ACC112 (cell line): Measurements from ENCODE around the gene RFPL2.
"Not testable (repeated sequence)": the region's sequence is repeated elsewhere in the genome, so short reads cannot be mapped to it uniquely, and the experiment has no call there.

Source experiments
- H2AFZ ChIP-seq: fragments of 200-600 bp; sonication (generic); one replicate; pipeline ENCODE4 v1.6.0; 2017; ENCODE audit warnings: antibody characterized with exemption, low read length; ENCODE audit not compliant: unreplicated experiment
- H3K27ac ChIP-seq: fragments of 200-600 bp; sonication (generic); 2 replicates; pipeline ENCODE4 v1.5.1; 2014; ENCODE audit warnings: low read depth, mild to moderate bottlenecking, antibody characterized with exemption, low read length, moderate library complexity
- H3K27me3 ChIP-seq: fragments of 200-600 bp; sonication (generic); 2 replicates; pipeline ENCODE4 v1.6.1; 2014; ENCODE audit warnings: mild to moderate bottlenecking, antibody characterized with exemption, low read length, moderate library complexity, mixed read lengths; ENCODE audit not compliant: insufficient read depth
- H3K36me3 ChIP-seq: fragments of 200-600 bp; sonication (generic); 2 replicates; pipeline ENCODE4 v1.6.1; 2016; ENCODE audit warnings: mild to moderate bottlenecking, antibody characterized with exemption, low read length, moderate library complexity, mixed read lengths; ENCODE audit not compliant: insufficient read depth
- H3K4me1 ChIP-seq: fragments of 200-600 bp; sonication (generic); one replicate; pipeline ENCODE4 v1.6.1; 2016; ENCODE audit warnings: low read length, mixed read lengths; ENCODE audit not compliant: insufficient read depth, unreplicated experiment, control insufficient read depth
- H3K4me3 ChIP-seq: fragments of 200-600 bp; sonication (generic); 2 replicates; pipeline ENCODE4 v1.5.1; 2014; ENCODE audit warnings: mild to moderate bottlenecking, low read depth, low read length
- H3K79me2 ChIP-seq: fragments of 200-600 bp; sonication (generic); one replicate; pipeline ENCODE4 v1.6.0; 2016; ENCODE audit warnings: low read length; ENCODE audit not compliant: control insufficient read depth, unreplicated experiment, insufficient read depth

RFPL2 gene

GRCh38 chr22:32195900-32196299 lies 9.0 kb downstream of the RFPL2 start:
- H3K4me3 ChIP-seq, H3K79me2 ChIP-seq, H3K4me1 ChIP-seq, H3K36me3 ChIP-seq, H2AFZ ChIP-seq, H3K27ac ChIP-seq: not testable (repeated sequence)
- peaks cover 21% of the 10 kb centered on the region for H3K27me3 ChIP-seq

GRCh38 chr22:32193346-32193745 lies 11.5 kb downstream of the RFPL2 start:
- not testable (repeated sequence) for H3K36me3 ChIP-seq, H2AFZ ChIP-seq, H3K4me3 ChIP-seq, H3K27ac ChIP-seq, H3K4me1 ChIP-seq, H3K79me2 ChIP-seq
- peaks cover 21% of the 10 kb centered on the region for H3K27me3 ChIP-seq

GRCh38 chr22:32191021-32191420 lies 13.9 kb downstream of the RFPL2 start:
- not testable (repeated sequence) for H3K4me1 ChIP-seq, H3K79me2 ChIP-seq, H3K36me3 ChIP-seq, H3K4me3 ChIP-seq, H2AFZ ChIP-seq, H3K27ac ChIP-seq
- H3K27me3 ChIP-seq, result peaks cover 12% of the 10 kb centered on the region

- Histone ChIP-seq H3K27ac (no peak overlapping the region), H3K36me3 (no peaks in the 10 kb centered on the region), H3K4me3 (no peak overlapping the region), H2AFZ (no peak overlapping the region), H3K4me1 (no peaks in the 10 kb centered on the region), H3K27me3 (peaks cover 9% of the 10 kb centered on the region), H3K79me2 (no peaks in the 10 kb centered on the region)
Measured at GRCh38 chr22:32185821-32186220, 19.1 kb downstream of the RFPL2 start.

GRCh38 chr22:32183625-32184024 lies 21.2 kb downstream of the RFPL2 start:
- no peak overlapping the region for H3K27ac ChIP-seq
- H3K4me1 ChIP-seq, result no peaks in the 10 kb centered on the region
- H2AFZ ChIP-seq, result no peak overlapping the region

GRCh38 chr22:32181043-32181442 lies 23.8 kb downstream of the RFPL2 start:
- Histone ChIP-seq H2AFZ (no peak overlapping the region), H3K4me3 (no peak overlapping the region), H3K36me3 (no peaks in the 10 kb centered on the region), H3K4me1 (no peaks in the 10 kb centered on the region), H3K79me2 (no peaks in the 10 kb centered on the region), H3K27me3 (peaks cover 20% of the 10 kb centered on the region), H3K27ac (no peak overlapping the region)

More at GRCh38 chr22:32183625-32184024, 21.2 kb downstream of the RFPL2 start:
- H3K36me3 ChIP-seq, result no peaks in the 10 kb centered on the region
- no peak overlapping the region for H3K4me3 ChIP-seq
- H3K27me3 ChIP-seq, result peaks cover 9% of the 10 kb centered on the region
- H3K79me2 ChIP-seq, result no peaks in the 10 kb centered on the region

GRCh38 chr22:32177221-32177765 lies 27.6 kb downstream of the RFPL2 start:
- Histone ChIP-seq H3K27me3 (peaks cover 28% of the 10 kb centered on the region), H2AFZ (no peak overlapping the region)

GRCh38 chr22:32175683-32176644 lies 28.9 kb downstream of the RFPL2 start:
- H3K4me1 ChIP-seq, result no peaks in the 10 kb centered on the region
- peaks cover 24% of the 10 kb centered on the region for H3K27me3 ChIP-seq
- H3K79me2 ChIP-seq, result no peaks in the 10 kb centered on the region
- no peak overlapping the region for H2AFZ ChIP-seq
- H3K27ac ChIP-seq, result no peak overlapping the region
- no peaks in the 10 kb centered on the region for H3K36me3 ChIP-seq
- no peak overlapping the region for H3K4me3 ChIP-seq

More at GRCh38 chr22:32177221-32177765, 27.6 kb downstream of the RFPL2 start:
- no peaks in the 10 kb centered on the region for H3K36me3 ChIP-seq
- no peak overlapping the region for H3K27ac ChIP-seq
- H3K4me1 ChIP-seq, result no peaks in the 10 kb centered on the region
- no peaks in the 10 kb centered on the region for H3K79me2 ChIP-seq
- no peak overlapping the region for H3K4me3 ChIP-seq

GRCh38 chr22:32175115-32175514 lies 29.8 kb downstream of the RFPL2 start:
- peaks cover 24% of the 10 kb centered on the region; the same call in 1 of the 2 replicates for H3K27me3 ChIP-seq
- no peak overlapping the region for H3K27ac ChIP-seq
- H3K4me3 ChIP-seq, result no peak overlapping the region
- no peaks in the 10 kb centered on the region for H3K36me3 ChIP-seq
- no peak overlapping the region for H2AFZ ChIP-seq
- no peaks in the 10 kb centered on the region for H3K79me2 ChIP-seq
- H3K4me1 ChIP-seq, result no peaks in the 10 kb centered on the region

GRCh38 chr22:32165681-32166080 lies 39.2 kb downstream of the RFPL2 start:
- Histone ChIP-seq H3K36me3 (no peaks in the 10 kb centered on the region), H3K4me3 (no peak overlapping the region), H3K27me3 (peaks cover 12% of the 10 kb centered on the region; the same call in 1 of the 2 replicates), H3K27ac (no peak overlapping the region), H3K4me1 (no peaks in the 10 kb centered on the region), H3K79me2 (no peaks in the 10 kb centered on the region), H2AFZ (no peak overlapping the region)
